Measurements from ENCODE around the gene RTN4RL2. TPM values are rescaled to one million over a fixed set of nuclear protein-coding genes. Genes with fewer than 3 reads are reported as not detected.

The RTN4RL2 gene
- total RNA-seq, 1 donor from 2014 or later: 4.8 TPM

DNA sequence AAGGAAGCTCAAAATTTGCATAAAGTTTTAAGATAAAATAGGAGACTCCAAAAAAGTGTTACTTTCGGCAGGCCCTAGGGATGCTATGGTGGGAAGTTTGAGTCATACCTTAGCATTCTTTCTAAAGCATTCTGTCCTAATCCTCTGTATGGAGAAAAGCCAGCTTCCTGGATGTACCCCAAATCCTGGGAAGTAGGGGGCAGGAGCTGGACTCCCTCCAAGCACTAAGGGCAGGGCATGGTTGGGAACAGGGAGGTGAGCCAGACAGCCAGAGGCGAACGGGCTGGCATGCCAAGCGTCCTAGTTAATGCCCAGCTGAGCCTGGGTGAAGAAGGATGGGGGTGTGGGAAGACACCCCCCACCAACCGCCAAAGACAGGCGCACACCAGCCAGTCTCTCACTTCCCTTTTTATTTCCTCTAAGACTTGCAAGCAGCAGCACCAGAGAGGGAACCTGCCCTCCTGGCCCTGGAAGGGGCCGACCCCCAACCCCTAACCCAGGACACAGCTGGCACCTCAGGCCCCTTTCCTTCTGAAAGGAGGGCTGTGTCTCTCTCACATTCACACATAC, 23.9 kb downstream of the RTN4RL2 start:
- TF ChIP-seq, protein P1, sequence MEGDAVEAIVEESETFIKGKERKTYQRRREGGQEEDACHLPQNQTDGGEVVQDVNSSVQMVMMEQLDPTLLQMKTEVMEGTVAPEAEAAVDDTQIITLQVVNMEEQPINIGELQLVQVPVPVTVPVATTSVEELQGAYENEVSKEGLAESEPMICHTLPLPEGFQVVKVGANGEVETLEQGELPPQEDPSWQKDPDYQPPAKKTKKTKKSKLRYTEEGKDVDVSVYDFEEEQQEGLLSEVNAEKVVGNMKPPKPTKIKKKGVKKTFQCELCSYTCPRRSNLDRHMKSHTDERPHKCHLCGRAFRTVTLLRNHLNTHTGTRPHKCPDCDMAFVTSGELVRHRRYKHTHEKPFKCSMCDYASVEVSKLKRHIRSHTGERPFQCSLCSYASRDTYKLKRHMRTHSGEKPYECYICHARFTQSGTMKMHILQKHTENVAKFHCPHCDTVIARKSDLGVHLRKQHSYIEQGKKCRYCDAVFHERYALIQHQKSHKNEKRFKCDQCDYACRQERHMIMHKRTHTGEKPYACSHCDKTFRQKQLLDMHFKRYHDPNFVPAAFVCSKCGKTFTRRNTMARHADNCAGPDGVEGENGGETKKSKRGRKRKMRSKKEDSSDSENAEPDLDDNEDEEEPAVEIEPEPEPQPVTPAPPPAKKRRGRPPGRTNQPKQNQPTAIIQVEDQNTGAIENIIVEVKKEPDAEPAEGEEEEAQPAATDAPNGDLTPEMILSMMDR (IDR thresholded peaks at IDR 0.05): no peak
- peaks cover 37% of the 10 kb centered on the region for H3K36me3 ChIP-seq
- DNase-seq: no peak
- peaks cover 17% of the 10 kb centered on the region for H3K4me1 ChIP-seq
- intact Hi-C loops (cut with DNase I): no loop called here
- H3K27ac ChIP-seq: no peak overlapping the region
- peaks cover 17% of the 10 kb centered on the region for H3K27me3 ChIP-seq (ENCODE audit: low read depth)
- no peak overlapping the region for H3K4me3 ChIP-seq
- H3K9me3 ChIP-seq: no peaks in the 10 kb centered on the region
- no peak for ATAC-seq

DNA sequence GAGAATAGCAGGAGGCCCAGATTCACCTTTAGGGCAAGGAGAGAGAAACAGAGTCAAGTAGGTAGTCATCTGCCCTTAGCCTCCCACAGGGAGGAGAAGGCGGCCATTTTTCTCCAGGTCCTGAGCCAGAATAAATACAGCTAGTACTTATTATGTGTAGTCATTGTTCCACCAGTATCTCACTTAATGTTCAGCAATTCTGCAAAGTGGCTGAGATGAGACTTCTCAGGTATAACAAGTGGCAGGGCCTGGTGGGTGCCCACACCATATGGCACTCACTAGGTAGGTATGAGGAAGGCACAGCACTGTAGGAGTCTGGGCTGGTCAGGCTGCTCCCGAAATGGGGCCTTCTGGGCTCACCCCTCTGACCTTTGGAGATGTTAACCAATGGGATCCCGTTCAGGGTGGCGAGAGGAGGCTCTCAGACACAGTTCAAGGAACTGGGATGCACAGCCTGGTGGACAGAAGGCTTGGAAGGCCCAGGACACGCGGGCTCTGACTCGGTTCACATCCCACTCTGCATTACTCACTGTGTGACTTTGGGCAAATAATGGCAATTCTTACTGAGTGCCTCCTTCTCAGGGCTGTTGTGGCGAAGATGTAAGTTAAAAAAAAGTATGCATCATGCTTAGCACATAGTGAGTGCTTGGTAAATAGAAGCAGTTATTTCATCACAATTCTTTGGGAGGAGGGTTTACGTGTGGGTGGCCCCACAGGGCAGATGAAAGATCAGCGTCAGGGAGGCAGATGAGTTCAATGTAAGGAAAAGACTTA, 25.1 kb downstream of the RTN4RL2 start:
- no peak overlapping the region for H3K27ac ChIP-seq
- TF ChIP-seq, protein P1 (IDR thresholded peaks at IDR 0.05): no peak
- peaks cover 17% of the 10 kb centered on the region for H3K4me1 ChIP-seq
- intact Hi-C loops (cut with DNase I): no loop called here
- ATAC-seq: no peak
- H3K9me3 ChIP-seq: no peaks in the 10 kb centered on the region
- no peak overlapping the region for H3K4me3 ChIP-seq
- peaks cover 37% of the 10 kb centered on the region for H3K36me3 ChIP-seq
- no peak for DNase-seq
- peaks cover 17% of the 10 kb centered on the region for H3K27me3 ChIP-seq (ENCODE audit: low read depth)

DNA sequence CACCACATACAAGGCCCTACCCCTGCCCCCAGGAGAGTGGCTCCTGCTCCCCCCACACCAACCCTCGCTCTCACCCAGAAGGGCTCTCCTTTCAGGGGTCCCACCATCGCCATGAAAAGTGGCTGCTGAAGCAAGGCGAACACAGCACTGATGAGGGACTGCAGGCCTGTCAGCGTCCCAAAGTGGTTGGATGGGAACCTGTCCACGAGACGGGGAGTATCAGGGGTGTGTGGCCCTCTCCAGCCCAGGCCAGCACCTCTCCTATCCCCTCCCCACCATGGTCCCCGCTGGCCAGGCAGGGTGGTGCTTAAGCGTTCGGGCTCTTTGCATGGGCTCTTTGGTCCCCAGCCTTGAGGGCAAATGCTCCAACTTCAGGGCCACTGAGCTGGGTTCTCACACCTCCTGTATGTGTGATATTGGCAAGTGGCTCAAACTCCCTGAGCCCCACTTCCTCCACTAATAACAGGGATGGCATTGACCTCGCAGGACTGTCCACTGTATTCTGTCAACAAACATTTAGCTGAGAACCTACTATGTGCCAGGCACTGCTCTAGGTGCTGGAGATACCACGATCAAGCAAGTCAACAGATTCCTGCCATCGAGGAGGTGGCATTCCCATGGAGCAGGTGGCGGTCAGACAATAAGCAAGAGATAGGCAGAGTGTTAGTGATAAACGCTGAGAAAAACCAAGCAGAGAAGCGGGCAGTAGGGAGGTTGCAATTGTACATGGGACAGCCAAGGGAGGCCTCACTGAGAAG, 26.9 kb downstream of the RTN4RL2 start:
- Histone ChIP-seq H3K27me3 (ENCODE audit: low read depth) (peaks cover 14% of the 10 kb centered on the region), H3K27ac (no peak overlapping the region), H3K4me3 (no peak overlapping the region), H3K9me3 (no peaks in the 10 kb centered on the region), H3K4me1 (peaks cover 15% of the 10 kb centered on the region), H3K36me3 (peaks cover 44% of the 10 kb centered on the region)
- no peak for DNase-seq
- TF ChIP-seq, protein P1 (IDR thresholded peaks at IDR 0.05): no peak
- intact Hi-C loops (cut with DNase I): no loop called here
- ATAC-seq: no peak

DNA sequence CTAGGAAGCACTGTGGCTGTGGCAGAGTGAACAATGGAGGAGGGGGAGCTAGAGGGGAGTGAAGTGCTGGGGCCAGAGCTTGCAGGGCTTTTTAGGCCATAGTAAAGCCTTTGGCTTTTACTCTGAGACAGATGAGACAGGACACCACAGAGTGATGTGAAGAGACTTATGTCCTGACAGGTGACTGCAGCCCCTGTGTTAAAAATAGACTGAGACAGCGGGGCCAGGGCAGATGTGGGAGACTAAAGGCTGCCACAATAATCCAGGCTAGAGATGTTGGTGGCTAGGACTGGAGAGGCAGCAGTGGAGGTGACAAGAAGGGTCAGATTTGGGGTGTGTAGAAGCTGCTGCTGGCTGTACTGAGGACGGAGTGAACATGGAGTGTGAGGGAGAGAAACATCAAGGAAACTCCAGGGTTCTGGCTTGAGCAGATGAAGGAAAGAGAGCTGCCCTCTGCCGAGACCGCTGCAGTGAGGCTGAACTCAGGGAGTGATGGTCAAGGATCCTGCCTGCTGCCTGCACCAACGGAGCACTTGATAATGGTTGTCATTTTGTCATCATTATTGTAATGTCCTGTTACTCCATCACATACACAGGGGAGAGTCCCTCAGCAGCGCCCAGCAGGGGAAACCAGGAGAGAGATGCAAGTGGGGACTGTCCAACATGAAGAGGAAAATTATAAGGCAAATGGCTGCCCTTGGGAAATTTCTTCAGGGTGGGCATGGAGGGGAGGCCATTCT, 27.8 kb downstream of the RTN4RL2 start:
- H3K27me3 ChIP-seq (ENCODE audit: low read depth): peaks cover 6% of the 10 kb centered on the region
- intact Hi-C loops (cut with DNase I): no loop called here
- H3K27ac ChIP-seq: no peak overlapping the region
- DNase-seq: no peak
- peaks cover 6% of the 10 kb centered on the region for H3K4me1 ChIP-seq
- ATAC-seq: no peak
- peaks cover 44% of the 10 kb centered on the region for H3K36me3 ChIP-seq
- H3K9me3 ChIP-seq: no peaks in the 10 kb centered on the region
- TF ChIP-seq, protein P1 (IDR thresholded peaks at IDR 0.05): no peak
- H3K4me3 ChIP-seq: no peak overlapping the region
